Sciatic nerve (tissue), 2 donors: ENCODE results near the gene FLYWCH1. TPM values are rescaled to one million over a fixed set of nuclear protein-coding genes. Genes with fewer than 3 reads are reported as not detected.
A peak's percentile ranks its signal among the peaks of the same experiment; 100 is the strongest.

Experiments
- ATAC-seq: fragments of 200-7000 bp; cut with Tn5 transposase; one replicate; pipeline ENCODE4 v1.9.1; 2020; ENCODE audit warnings: mild to moderate bottlenecking, moderate library complexity
- DNase-seq: peaks from one replicate; pipeline ENCODE4 v3.0.0-alpha.2; 2020; ENCODE audit warnings: low spot score
- intact Hi-C: fragments of 100-400 bp; cut with DNase I; formaldehyde crosslinking; loops from one replicate; pipeline ENCODE4 v1.14.2; 2022
- total RNA-seq: library from RNA; stranded (reverse); fragmentation: NEBNext Ultra II Directional; extraction: Animal tissue kit (Norgen Biotek cat#: 25700); gene quantifications from one replicate; pipeline ENCODE4 v1.2.1, GENCODE V29; 2021
- donor health status: DM: no; HTN: no; CAD: no.
- donor health status: DM: no; HTN: no; CAD: no.

Gene FLYWCH1
- total RNA-seq, 1 donor from 2014 or later = 72.5 TPM

DNA sequence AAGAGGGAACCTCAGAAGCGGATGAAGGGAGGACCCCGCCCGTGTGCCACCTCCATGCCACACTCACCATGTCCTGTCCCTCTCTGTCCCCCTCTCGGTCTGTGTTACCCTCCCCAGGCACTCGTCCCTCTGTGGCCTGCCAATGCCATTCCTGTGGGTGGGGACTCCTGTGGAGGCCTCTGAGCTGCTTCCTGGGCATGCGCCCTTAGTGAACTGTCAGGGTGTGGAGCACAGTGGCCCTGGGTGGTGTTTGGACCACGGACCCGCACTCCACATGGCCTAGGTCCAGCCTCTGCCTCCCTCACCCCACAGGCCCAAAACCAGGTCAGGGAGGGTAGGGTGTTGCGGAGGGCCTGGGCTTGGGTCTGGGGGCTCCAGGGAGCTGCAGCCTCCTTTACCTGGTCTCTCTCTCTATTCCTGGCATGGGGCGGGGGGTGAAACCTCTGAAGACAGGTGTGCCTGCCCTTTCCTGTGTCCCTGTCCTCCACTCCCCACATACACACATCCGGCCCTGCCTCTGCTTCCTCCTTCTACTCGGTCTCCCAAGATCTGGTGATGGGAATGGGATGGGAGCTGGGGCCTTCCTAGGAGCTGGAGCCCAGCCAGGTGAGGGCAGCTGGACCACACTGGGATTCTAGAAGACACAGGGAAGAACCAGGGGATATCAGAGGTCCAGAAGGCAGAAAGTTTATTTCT, 80.0 kb downstream of the FLYWCH1 start:
- DNase-seq (no peak), ATAC-seq (peak; percentile 15)
- intact Hi-C loops = no loop called here

DNA sequence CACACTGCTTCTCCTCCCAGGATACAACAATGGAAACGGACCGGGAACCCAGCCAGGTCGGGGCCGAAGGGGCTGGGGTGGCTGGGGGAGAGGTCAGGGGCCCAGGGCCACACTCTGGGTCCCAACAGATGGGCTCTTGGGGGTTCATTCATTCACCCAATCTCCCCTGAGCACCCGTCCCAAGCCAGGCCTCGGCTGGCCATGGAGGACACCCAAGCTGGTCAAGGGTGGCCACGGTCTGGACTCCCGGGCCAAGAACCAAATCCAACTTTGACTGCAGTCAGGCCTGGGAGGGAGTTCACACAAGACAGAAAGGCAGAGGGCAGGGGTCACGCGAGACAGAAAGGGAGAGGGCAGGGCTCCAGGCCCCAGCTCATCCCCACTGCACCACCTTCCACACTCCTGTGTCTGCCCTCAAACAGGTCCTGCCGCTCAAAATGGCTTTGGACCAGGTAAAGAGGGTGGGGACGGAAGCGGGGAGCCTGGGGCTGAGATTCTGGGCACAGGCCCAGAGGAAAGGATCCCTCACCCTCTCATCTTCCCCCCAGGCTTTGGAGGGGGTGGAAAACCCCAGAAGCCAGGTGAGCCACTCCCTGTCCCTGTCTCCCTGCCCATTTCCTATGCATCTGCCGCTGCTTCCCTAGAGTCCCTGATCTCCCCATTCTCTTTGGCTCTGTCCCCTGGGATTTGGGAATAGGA, 80.8 kb downstream of the FLYWCH1 start:
- no peak for ATAC-seq
- no peak for DNase-seq
- intact Hi-C loops = no loop called here

DNA sequence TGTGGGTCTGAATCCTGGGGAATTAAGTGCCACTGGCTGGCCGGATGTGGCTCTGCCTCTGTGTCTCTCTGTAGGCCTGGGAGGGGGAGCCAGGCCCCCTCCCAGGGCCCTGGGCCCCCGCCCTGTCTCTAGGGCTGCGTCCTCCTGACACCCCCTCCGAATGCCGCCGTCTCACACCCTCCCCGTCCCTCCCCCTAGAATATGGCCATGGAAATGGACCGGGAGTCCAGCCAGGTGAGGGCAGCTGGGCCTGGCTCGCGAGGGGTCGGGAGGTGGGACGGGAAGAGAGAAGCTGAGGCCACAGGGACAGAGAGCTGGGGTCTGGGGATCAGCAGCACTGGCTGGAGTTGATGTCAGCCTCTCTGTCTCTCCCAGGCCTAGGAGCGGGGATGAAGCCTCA, 84.6 kb downstream of the FLYWCH1 start:
- ATAC-seq (no peak), DNase-seq (no peak)
- intact Hi-C loops = no loop called here

DNA sequence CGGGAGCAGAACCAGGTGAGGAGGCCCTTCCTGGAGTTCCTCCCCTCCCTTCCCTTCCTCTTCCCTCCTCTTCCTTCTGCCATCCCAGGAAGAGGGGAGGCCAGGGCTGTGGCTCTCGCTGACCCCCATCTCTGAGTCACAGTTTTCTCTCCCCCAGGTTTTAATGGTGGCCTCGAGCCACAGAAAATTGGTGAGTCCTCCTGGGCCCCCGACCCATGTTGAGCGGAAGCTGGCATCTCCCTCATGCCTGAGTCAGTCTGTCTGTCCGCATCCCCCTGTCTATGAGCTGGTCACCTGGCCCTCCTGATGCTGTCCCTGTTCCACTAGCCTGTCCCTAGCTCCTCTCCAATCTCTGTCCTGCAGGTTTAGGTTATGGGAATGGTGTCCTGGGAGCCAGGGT, 88.2 kb downstream of the FLYWCH1 start:
- DNase-seq = no peak
- no peak for ATAC-seq
- intact Hi-C loops = no loop called here

DNA sequence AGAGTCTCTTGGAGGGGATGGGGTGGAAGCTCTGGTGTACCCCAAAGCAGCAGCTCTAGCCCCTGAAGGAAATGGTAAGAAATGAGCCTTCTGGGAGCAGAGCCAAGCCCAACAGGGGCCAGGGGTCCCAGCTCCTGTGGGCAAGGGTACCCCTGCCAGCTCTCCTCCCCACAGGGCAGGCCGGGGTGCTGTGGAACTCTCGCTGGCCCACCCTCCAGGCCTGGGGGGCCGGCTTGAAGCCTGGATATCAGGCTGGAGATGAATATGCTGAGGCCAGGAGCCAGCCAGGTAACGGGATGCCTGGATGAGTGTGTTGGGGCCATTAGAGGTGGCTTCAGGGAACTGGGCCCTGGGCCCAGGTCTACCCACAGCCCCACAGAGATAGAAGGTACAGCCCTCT, 88.8 kb downstream of the FLYWCH1 start:
- no peak for ATAC-seq
- intact Hi-C loops = no loop called here

More for the DNA sequence above, 88.8 kb downstream of the FLYWCH1 start:
- no peak for DNase-seq

Other genes starting within 250 kb of the FLYWCH1 start
- 18.2 TPM for gene KCTD5, start 229.4 kb upstream of the FLYWCH1 start, total RNA-seq
- gene PRSS27, start 191.7 kb upstream of the FLYWCH1 start, total RNA-seq = 2.1 TPM
- gene SRRM2, start 159.3 kb upstream of the FLYWCH1 start, total RNA-seq = 931 TPM
- gene ELOB, start 134.7 kb upstream of the FLYWCH1 start, total RNA-seq = 228 TPM
- gene PRSS33, start 124.4 kb upstream of the FLYWCH1 start, total RNA-seq = not detected
- not detected for gene PRSS41, start 113.5 kb upstream of the FLYWCH1 start, total RNA-seq
- gene PRSS21, start 94.7 kb upstream of the FLYWCH1 start, total RNA-seq = 0.40 TPM
- gene ZG16B, start 81.6 kb upstream of the FLYWCH1 start, total RNA-seq = not detected
- gene PRSS22, start 53.8 kb upstream of the FLYWCH1 start, total RNA-seq = 0.36 TPM
- gene FLYWCH2, start 28.7 kb upstream of the FLYWCH1 start, total RNA-seq = 17.7 TPM
- not detected for gene KREMEN2, start 52.3 kb downstream of the FLYWCH1 start, total RNA-seq
- 6.6 TPM for gene PAQR4, start 57.4 kb downstream of the FLYWCH1 start, total RNA-seq
- gene PKMYT1, start 68.5 kb downstream of the FLYWCH1 start, total RNA-seq = 1.9 TPM
- gene CLDN9, start 101.0 kb downstream of the FLYWCH1 start, total RNA-seq = 0.53 TPM
- gene CLDN6, start 106.3 kb downstream of the FLYWCH1 start, total RNA-seq = not detected
- 13.6 TPM for gene TNFRSF12A, start 108.4 kb downstream of the FLYWCH1 start, total RNA-seq
- 65.9 TPM for gene HCFC1R1, start 112.0 kb downstream of the FLYWCH1 start, total RNA-seq
- gene THOC6, start 112.1 kb downstream of the FLYWCH1 start, total RNA-seq = 13.6 TPM
- gene BICDL2, start 125.0 kb downstream of the FLYWCH1 start, total RNA-seq = 0.22 TPM
- 9.1 TPM for gene MMP25, start 134.6 kb downstream of the FLYWCH1 start, total RNA-seq
- gene IL32, start 153.7 kb downstream of the FLYWCH1 start, total RNA-seq = 32.6 TPM
- not detected for gene ZSCAN10, start 187.4 kb downstream of the FLYWCH1 start, total RNA-seq
- gene ZNF205, start 200.7 kb downstream of the FLYWCH1 start, total RNA-seq = 12.3 TPM
- 9.0 TPM for gene ZNF213, start 223.1 kb downstream of the FLYWCH1 start, total RNA-seq